ENCODE measurements around the gene SLC35B2.

SLC35B2 gene

DNA sequence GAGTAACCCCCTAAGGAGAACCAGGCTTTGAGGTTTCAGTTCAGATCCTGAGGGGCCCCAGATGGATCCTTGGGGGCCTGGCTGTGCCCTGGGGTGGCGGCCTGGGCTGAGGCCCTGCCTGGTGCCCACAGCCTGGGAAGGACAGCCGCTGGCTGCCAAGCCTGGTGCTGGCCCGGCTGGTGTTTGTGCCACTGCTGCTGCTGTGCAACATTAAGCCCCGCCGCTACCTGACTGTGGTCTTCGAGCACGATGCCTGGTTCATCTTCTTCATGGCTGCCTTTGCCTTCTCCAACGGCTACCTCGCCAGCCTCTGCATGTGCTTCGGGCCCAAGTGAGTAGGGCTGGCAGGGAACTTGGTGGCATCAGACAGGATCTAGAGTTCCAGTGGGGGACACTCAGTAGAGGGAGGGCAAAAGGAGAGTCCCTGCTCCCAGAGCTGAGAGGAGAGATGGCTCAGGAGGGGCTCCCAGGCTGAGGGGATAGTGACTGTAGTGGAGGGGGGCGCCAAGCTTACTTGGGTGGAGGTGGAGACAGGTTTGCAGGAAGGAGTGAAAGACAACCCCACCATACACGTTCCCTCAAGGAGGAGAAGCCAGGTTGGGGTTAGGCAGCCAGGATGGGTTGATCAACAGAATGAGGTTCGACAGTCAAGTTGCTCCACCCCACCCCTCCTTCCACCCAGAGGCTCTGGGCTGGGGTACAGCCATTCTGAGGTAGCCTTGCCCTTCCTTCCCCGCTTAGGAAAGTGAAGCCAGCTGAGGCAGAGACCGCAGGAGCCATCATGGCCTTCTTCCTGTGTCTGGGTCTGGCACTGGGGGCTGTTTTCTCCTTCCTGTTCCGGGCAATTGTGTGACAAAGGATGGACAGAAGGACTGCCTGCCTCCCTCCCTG is 24.4 kb downstream of the SLC35B2 start:
- TF ChIP-seq, protein P1, sequence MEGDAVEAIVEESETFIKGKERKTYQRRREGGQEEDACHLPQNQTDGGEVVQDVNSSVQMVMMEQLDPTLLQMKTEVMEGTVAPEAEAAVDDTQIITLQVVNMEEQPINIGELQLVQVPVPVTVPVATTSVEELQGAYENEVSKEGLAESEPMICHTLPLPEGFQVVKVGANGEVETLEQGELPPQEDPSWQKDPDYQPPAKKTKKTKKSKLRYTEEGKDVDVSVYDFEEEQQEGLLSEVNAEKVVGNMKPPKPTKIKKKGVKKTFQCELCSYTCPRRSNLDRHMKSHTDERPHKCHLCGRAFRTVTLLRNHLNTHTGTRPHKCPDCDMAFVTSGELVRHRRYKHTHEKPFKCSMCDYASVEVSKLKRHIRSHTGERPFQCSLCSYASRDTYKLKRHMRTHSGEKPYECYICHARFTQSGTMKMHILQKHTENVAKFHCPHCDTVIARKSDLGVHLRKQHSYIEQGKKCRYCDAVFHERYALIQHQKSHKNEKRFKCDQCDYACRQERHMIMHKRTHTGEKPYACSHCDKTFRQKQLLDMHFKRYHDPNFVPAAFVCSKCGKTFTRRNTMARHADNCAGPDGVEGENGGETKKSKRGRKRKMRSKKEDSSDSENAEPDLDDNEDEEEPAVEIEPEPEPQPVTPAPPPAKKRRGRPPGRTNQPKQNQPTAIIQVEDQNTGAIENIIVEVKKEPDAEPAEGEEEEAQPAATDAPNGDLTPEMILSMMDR (IDR thresholded peaks at IDR 0.05), result no peak

DNA sequence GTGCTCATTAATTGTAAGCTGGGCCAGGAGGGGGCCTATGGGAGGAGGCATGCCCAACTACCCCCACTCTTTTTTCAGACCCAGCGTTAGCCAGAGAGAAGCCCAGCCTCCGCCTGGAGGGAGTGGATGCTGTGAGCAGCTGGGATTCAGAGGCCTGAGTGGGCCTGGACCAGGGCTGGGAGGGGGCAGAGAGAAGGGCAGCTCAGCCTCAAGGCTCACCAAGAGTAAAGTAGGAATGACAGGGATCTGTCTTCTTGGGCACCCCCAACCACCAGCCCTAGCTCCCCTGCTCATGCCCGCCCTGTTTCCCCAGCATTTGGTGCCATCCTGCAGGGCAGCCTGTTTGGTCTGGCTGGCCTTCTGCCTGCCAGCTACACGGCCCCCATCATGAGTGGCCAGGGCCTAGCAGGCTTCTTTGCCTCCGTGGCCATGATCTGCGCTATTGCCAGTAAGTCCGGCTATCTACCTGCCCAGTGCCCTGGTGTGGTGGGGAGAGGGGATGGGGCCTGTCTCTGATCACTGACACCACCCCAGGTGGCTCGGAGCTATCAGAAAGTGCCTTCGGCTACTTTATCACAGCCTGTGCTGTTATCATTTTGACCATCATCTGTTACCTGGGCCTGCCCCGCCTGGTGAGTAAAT is 27.2 kb downstream of the SLC35B2 start:
- TF ChIP-seq, protein P1 (IDR thresholded peaks at IDR 0.05), result no peak

DNA sequence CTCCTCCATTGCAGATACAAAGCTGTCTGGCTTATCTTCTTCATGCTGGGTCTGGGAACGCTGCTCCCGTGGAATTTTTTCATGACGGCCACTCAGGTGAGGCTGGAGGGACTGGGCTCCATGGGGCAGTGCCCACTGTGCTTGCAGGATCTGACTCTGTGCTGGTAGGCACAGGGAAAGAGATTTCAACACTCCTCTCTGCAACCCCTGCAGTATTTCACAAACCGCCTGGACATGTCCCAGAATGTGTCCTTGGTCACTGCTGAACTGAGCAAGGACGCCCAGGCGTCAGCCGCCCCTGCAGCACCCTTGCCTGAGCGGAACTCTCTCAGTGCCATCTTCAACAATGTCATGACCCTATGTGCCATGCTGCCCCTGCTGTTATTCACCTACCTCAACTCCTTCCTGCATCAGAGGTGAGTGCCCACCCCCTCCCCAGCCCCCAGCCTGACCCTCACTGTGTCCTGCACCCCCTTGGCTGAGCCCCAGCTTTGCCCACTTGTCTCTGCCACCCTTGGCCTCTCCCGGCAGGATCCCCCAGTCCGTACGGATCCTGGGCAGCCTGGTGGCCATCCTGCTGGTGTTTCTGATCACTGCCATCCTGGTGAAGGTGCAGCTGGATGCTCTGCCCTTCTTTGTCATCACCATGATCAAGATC is 27.8 kb downstream of the SLC35B2 start:
- TF ChIP-seq, protein P1 (IDR thresholded peaks at IDR 0.05), result no peak

DNA sequence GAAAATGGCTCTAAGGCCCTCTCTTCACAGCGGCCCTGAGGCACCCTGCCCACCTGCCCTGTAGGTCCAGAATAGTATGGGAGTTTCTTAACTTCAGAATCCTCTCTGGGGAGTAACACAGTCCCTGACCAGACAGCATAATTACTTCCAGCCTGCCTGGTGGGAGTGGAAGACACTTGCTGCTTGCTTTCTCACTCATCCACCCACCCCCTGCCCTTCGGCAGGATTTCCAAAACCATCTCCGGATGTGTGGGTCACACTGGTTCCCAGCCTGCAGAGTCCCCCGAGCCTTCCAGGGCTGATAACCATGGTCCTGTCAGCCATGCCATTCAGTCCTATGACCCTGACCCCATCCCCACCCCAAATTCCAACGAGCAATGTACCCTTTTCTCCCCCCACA is 28.5 kb downstream of the SLC35B2 start:
- TF ChIP-seq, protein P1 (IDR thresholded peaks at IDR 0.05), result no peak

DNA sequence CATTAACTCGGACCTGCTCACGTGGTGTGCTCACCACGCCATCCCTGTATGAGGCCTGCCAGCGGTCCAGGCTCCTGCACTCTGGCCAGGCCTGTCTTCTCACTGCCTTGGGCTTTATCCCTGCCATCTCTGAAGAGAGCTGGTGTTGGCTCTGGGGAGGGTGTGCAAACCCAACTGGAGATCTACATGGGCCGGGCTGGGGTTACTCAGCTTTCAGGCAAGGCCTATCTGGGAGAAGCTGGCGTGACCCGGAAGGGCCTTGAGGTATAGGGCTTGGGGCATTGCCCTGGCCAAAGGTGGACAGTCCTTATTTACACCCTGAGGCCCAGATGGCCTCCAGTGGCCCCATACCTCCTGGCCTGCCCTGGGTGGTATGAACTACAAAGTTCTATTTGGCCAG is 28.9 kb downstream of the SLC35B2 start:
- TF ChIP-seq, protein P1 (IDR thresholded peaks at IDR 0.05), result no peak

DNA sequence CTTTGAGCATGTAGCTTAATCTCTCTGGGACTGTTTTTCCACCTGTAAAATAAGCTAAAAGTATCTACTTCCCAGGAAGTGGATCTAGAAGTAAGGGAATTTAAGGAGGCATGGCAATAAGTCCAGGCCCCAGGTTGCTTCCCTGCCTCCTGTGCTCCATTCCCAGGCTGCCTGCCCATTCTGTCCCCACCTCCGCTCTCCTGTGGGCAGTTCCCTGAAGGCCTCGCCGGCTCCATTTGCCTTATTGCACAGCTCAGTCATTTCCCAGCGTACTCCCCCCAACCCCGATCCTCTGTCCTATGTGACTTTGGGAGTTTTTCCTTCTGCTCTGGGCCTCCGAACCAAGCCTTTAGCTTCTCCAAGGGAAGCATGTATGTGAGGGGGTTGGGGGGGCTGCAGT is 29.3 kb downstream of the SLC35B2 start:
- TF ChIP-seq, protein P1 (IDR thresholded peaks at IDR 0.05), result no peak

DNA sequence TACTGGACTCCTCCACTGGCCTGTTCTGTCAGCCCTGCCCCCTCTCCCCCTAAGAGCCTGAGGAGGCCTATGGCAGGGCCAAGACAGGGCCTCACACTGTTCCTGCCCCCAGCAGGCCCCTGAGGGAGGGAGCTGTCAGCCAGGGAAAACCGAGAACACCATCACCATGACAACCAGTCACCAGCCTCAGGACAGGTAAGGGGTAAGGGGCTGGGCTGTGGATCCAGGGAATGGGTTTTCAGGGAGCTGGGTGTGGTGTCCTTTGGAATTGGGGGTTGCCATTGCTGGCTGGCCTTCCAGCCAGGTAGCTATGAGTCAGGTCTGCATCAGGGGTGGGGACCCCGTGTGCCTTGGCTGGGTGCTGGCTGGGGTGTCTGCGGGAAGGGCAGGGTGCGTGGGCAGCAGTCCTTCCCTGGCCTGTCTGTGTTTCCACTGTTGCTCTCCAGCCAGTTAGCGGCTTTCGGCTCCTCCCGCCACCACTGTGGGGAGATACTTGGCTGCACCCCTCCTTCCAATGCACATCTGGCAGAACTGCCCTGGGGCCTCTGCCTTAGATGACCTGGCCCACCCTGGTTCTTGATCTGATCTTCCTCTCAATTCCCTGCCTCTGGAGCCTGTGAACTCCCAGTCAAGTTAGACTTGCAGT is 30.1 kb downstream of the SLC35B2 start:
- TF ChIP-seq, protein P1 (IDR thresholded peaks at IDR 0.05), result no peak
